ENCODE measurements around the gene CRABP2. TPM values are rescaled to one million over a fixed set of nuclear protein-coding genes. Genes with fewer than 3 reads are reported as not detected.

CRABP2 gene
- total and polyA plus RNA-seq, 2 donors (not counting 1 experiment from before 2014, with no cell fraction given), result 0.89 to 1.2 TPM

- Histone ChIP-seq H3K9me3 (ENCODE audit: control extremely low read depth in 1 of 3, control insufficient read depth in 2 of 3, insufficient read depth in 1 of 3, low read length in 2 of 3) (peaks cover 0 to 3% (median 0%) of the 10 kb centered on the region in 3 donors), H3K4me2 (replicated peaks; ENCODE audit: low read depth, low read length, poor library complexity, severe bottlenecking) (peak overlapping the region; percentile 99), H3K27me3 (replicated peaks in 1 of 4; ENCODE audit: control extremely low read depth in 1 of 4, control insufficient read depth in 3 of 4, insufficient read depth in 4 of 4, low read length in 3 of 4) (peaks cover 3 to 43% (median 26%) of the 10 kb centered on the region in 4 experiments), H3K27ac (ENCODE audit: low read length in 2 of 2) (no peak overlapping the region), H4K20me1 (ENCODE audit: control insufficient read depth, insufficient read depth, low read length, poor library complexity, severe bottlenecking) (peaks cover 7% of the 10 kb centered on the region), H3K4me1 (ENCODE audit: control insufficient read depth in 2 of 2, insufficient read depth in 2 of 2, low read length in 2 of 2) (peaks cover 28% of the 10 kb centered on the region in 2 donors), H3K9ac (ENCODE audit: low read length) (peak overlapping the region; percentile 74), H3K4me3 (ENCODE audit: control extremely low read depth in 1 of 5, extremely low read depth in 1 of 5, insufficient read depth in 1 of 5, low read depth in 2 of 5, low read length in 4 of 5) (peak overlapping the region in 4 of 5 experiments; percentile 54 to 70 (median 58)), H3K36me3 (replicated peaks in 1 of 2; ENCODE audit: control extremely low read depth in 1 of 2, control insufficient read depth in 1 of 2, extremely low read depth in 1 of 2, insufficient read depth in 2 of 2, low read length in 1 of 2) (no peaks in the 10 kb centered on the region), H3K79me2 (ENCODE audit: control insufficient read depth, insufficient read depth, low read length) (no peaks in the 10 kb centered on the region), H2AFZ (ENCODE audit: insufficient read depth, low read depth, low read length, poor library complexity, severe bottlenecking) (peak overlapping the region; percentile 71)
- no peak for ATAC-seq (ENCODE audit: low read depth)
- Mint-ChIP-seq H3K27ac (no peak overlapping the region), H3K4me1 (peaks cover 32% of the 10 kb centered on the region), H3K4me3 (peak overlapping the region; percentile 89), H3K9me3 (ENCODE audit: insufficient read depth) (no peaks in the 10 kb centered on the region), H3K27me3 (peaks cover 16% of the 10 kb centered on the region)
- no peak for DNase-seq
- TF ChIP-seq EZH2 (IDR thresholded peaks at IDR 0.05; ENCODE audit: borderline replicate concordance, insufficient read depth, low read depth, low read length, poor library complexity, severe bottlenecking) (no peak), CTCF (IDR thresholded peaks at IDR 0.05) (no peak)
- ChIA-PET POLR2A (interaction anchor here (0.5 to 2.1 kb wide), 3 partner anchors 8 to 21 kb away, joined by 3 to 7 read pairs (median 5); partner anchors contain the start of genes ISG20L2 and METTL25B), CTCF (interaction anchor here (1.0 to 7.6 kb wide), 17 partner anchors 9 to 183 kb away, joined by 3 to 80 read pairs (median 5); partner anchors contain the start of genes ISG20L2, METTL25B, MRPL24 and NES)
- 7% methylated on average over 29 of the region's 29 CpGs for WGBS (ENCODE audit: insufficient coverage)
- intact Hi-C loops (cut with micrococcal nuclease), result loop anchor here (1.0 to 5.0 kb wide), 2 partner anchors 18 to 155 kb away; partner anchors contain the start of gene NTRK1
These were observed 1.5 kb upstream of the CRABP2 start for GRCh38 chr1:156706657-156707416.
